Muscle of leg (tissue), 11 donors: Measurements from ENCODE around the gene TIE1. TPM values are rescaled to one million over a fixed set of nuclear protein-coding genes. Genes with fewer than 3 reads are reported as not detected.

Source experiments
- DNase-seq: peaks from one replicate; pipeline ENCODE4 v3.0.0; 2013
- H3K27ac ChIP-seq: one replicate; pipeline ENCODE4 v1.5.1; 2013; ENCODE audit warnings: mild to moderate bottlenecking, low read length, control low read depth
- H3K27me3 ChIP-seq: one replicate; pipeline ENCODE4 v1.6.1; 2013; ENCODE audit warnings: low read length; ENCODE audit not compliant: control insufficient read depth, insufficient read depth
- H3K36me3 ChIP-seq: one replicate; pipeline ENCODE4 v1.6.1; 2013; ENCODE audit warnings: low read length; ENCODE audit not compliant: control insufficient read depth, insufficient read depth
- H3K4me1 ChIP-seq: one replicate; pipeline ENCODE4 v1.6.1; 2013; ENCODE audit warnings: low read length; ENCODE audit not compliant: control insufficient read depth, insufficient read depth
- H3K4me3 ChIP-seq: one replicate; pipeline ENCODE4 v1.5.1; 2013; ENCODE audit warnings: low read length, control low read depth
- H3K9me3 ChIP-seq: replicated peaks from 2 replicates; pipeline ENCODE4 v1.6.1; 2013; ENCODE audit warnings: low read depth, low read length; ENCODE audit not compliant: control insufficient read depth
- WGBS: methylation state at CpG from one replicate; pipeline ENCODE4 v1.1.5; 2013; ENCODE audit warnings: missing lambda C conversion rate; ENCODE audit not compliant: insufficient coverage; 5-methylcytosine and 5-hydroxymethylcytosine counted together
- polyA plus RNA-seq, 8 donors: library from polyadenylated mRNA; unstranded; fragments of 120-200 nt; gene quantifications; one replicate each; pipeline versions ENCODE4 v1.2.1 to v1.2.3, GENCODE V29; 2013; ENCODE audit warnings: inconsistent platforms in 1 of 8, low replicate concordance in 1 of 8; ENCODE audit not compliant: insufficient read length in 8 of 8, insufficient read depth in 1 of 8
- total RNA-seq: library from RNA; stranded (reverse); fragments of 120-200 nt; gene quantifications from one replicate; pipeline ENCODE4 v1.2.4, GENCODE V29; 2013

Gene TIE1
- total and polyA plus RNA-seq, 9 donors = 32.7 to 58.0 (median 44.5) TPM

GRCh38 chr1:43360616-43361015 lies 59.8 kb downstream of the TIE1 start:
- Histone ChIP-seq H3K36me3 (peaks cover 48% of the 10 kb centered on the region), H3K4me1 (peaks cover 32% of the 10 kb centered on the region), H3K9me3 (no peaks in the 10 kb centered on the region), H3K4me3 (no peak overlapping the region), H3K27me3 (no peaks in the 10 kb centered on the region), H3K27ac (no peak overlapping the region)
- WGBS = no CpG with 5 or more reads among the region's 4 CpGs
- no peak for DNase-seq

- peaks cover 42% of the 10 kb centered on the region for H3K4me1 ChIP-seq
- H3K4me3 ChIP-seq = no peak overlapping the region
- peaks cover 49% of the 10 kb centered on the region for H3K36me3 ChIP-seq
- WGBS = 78% methylated on average over 5 of the region's 9 CpGs
- DNase-seq = no peak
- H3K9me3 ChIP-seq = no peaks in the 10 kb centered on the region
- no peaks in the 10 kb centered on the region for H3K27me3 ChIP-seq
- no peak overlapping the region for H3K27ac ChIP-seq
These were observed 62.6 kb downstream of the TIE1 start for GRCh38 chr1:43363283-43363934.

GRCh38 chr1:43363935-43364525 lies 63.2 kb downstream of the TIE1 start:
- no peak overlapping the region for H3K27ac ChIP-seq
- 79% methylated on average over 5 of the region's 5 CpGs for WGBS

GRCh38 chr1:43365678-43366077 lies 64.9 kb downstream of the TIE1 start:
- Histone ChIP-seq H3K4me3 (no peak overlapping the region), H3K9me3 (no peaks in the 10 kb centered on the region), H3K27ac (no peak overlapping the region), H3K27me3 (no peaks in the 10 kb centered on the region), H3K4me1 (peaks cover 31% of the 10 kb centered on the region), H3K36me3 (peaks cover 42% of the 10 kb centered on the region)
- WGBS = 75% methylated on average over 2 of the region's 2 CpGs
- no peak for DNase-seq

More at GRCh38 chr1:43363935-43364525, 63.2 kb downstream of the TIE1 start:
- Histone ChIP-seq H3K9me3 (no peaks in the 10 kb centered on the region), H3K4me3 (no peak overlapping the region), H3K36me3 (peaks cover 49% of the 10 kb centered on the region), H3K4me1 (peaks cover 47% of the 10 kb centered on the region), H3K27me3 (no peaks in the 10 kb centered on the region)
- DNase-seq = no peak

- DNase-seq = no peak
- Histone ChIP-seq H3K36me3 (peaks cover 37% of the 10 kb centered on the region), H3K4me1 (peaks cover 28% of the 10 kb centered on the region), H3K9me3 (no peaks in the 10 kb centered on the region), H3K27ac (no peak overlapping the region), H3K4me3 (no peak overlapping the region), H3K27me3 (no peaks in the 10 kb centered on the region)
- 43% methylated on average over 6 of the region's 11 CpGs for WGBS
These were observed 65.4 kb downstream of the TIE1 start for GRCh38 chr1:43366179-43366578.

GRCh38 chr1:43366601-43367025 lies 65.8 kb downstream of the TIE1 start:
- H3K4me1 ChIP-seq = peaks cover 26% of the 10 kb centered on the region
- H3K4me3 ChIP-seq = peak overlapping the region; percentile 68
- H3K36me3 ChIP-seq = peaks cover 36% of the 10 kb centered on the region
- H3K27ac ChIP-seq = no peak overlapping the region
- no peaks in the 10 kb centered on the region for H3K27me3 ChIP-seq
- no peaks in the 10 kb centered on the region for H3K9me3 ChIP-seq
- no peak for DNase-seq
- WGBS = 45% methylated on average over 1 of the region's 5 CpGs

GRCh38 chr1:43367026-43367903 lies 66.5 kb downstream of the TIE1 start:
- Histone ChIP-seq H3K9me3 (no peaks in the 10 kb centered on the region), H3K4me1 (peaks cover 26% of the 10 kb centered on the region), H3K27ac (peak overlapping the region; percentile 65), H3K36me3 (peaks cover 30% of the 10 kb centered on the region), H3K27me3 (no peaks in the 10 kb centered on the region), H3K4me3 (peak overlapping the region; percentile 68)
- peak; percentile 30 for DNase-seq
- 1% methylated on average over 39 of the region's 48 CpGs for WGBS

GRCh38 chr1:43367904-43368645 lies 67.3 kb downstream of the TIE1 start, which contains the start of gene ELOVL1:
TSS of gene ELOVL1 (minus strand) at chr1:43368011. CDS start at chr1:43365609, 2,402 bp downstream.
- WGBS = 0% methylated on average over 56 of the region's 58 CpGs
- Histone ChIP-seq H3K9me3 (no peaks in the 10 kb centered on the region), H3K27ac (peak within 1 kb of the TSS; percentile 84), H3K4me3 (peak within 1 kb of the TSS; percentile 68), H3K4me1 (peaks cover 26% of the 10 kb centered on the region), H3K36me3 (peaks cover 28% of the 10 kb centered on the region), H3K27me3 (no peaks in the 10 kb centered on the region)
- DNase-seq = peak; percentile 95

- peaks cover 24% of the 10 kb centered on the region for H3K36me3 ChIP-seq
- no peak for DNase-seq
- H3K4me1 ChIP-seq = peaks cover 26% of the 10 kb centered on the region
- H3K27me3 ChIP-seq = no peaks in the 10 kb centered on the region
- H3K9me3 ChIP-seq = no peaks in the 10 kb centered on the region
- WGBS = 0% methylated on average over 3 of the region's 6 CpGs
- peak overlapping the region; percentile 84 for H3K27ac ChIP-seq
- peak overlapping the region; percentile 68 for H3K4me3 ChIP-seq
These were observed 67.9 kb downstream of the TIE1 start for GRCh38 chr1:43368646-43369020.
